Activated CD8-positive, alpha-beta memory T cell treated with anti-CD3 and anti-CD28 coated beads for 1 hour (primary cell): ENCODE measurements around the gene CHRNB2.

Experiments used
- DNase-seq, 2 donors: peaks; one replicate each; pipeline ENCODE4 v3.0.0-alpha.2; 2020; ENCODE audit warnings: low read depth in 1 of 2; ENCODE audit errors: extremely low read depth in 1 of 2

The CHRNB2 gene

GRCh38 chr1:154577346-154578057 is 9.9 kb downstream of the CHRNB2 start:
- DNase-seq = no peak

GRCh38 chr1:154578058-154578418 is 10.5 kb downstream of the CHRNB2 start:
- no peak for DNase-seq

GRCh38 chr1:154579374-154579773 is 11.8 kb downstream of the CHRNB2 start:
- no peak for DNase-seq

GRCh38 chr1:154581766-154582165 is 14.2 kb downstream of the CHRNB2 start:
- DNase-seq = no peak

GRCh38 chr1:154582885-154583284 is 15.3 kb downstream of the CHRNB2 start:
- no peak for DNase-seq

- no peak for DNase-seq
Observed at GRCh38 chr1:154583773-154584172, 16.2 kb downstream of the CHRNB2 start.

- no peak for DNase-seq
Observed at GRCh38 chr1:154584267-154584994, 16.9 kb downstream of the CHRNB2 start.

GRCh38 chr1:154586231-154586630 is 18.7 kb downstream of the CHRNB2 start:
- DNase-seq = no peak

GRCh38 chr1:154586641-154587040 is 19.1 kb downstream of the CHRNB2 start:
- DNase-seq = no peak

- DNase-seq = no peak
Observed at GRCh38 chr1:154589780-154590179, 22.2 kb downstream of the CHRNB2 start.

- no peak for DNase-seq
Observed at GRCh38 chr1:154590756-154591155, 23.2 kb downstream of the CHRNB2 start.

GRCh38 chr1:154591206-154591605 is 23.6 kb downstream of the CHRNB2 start:
- DNase-seq = no peak

- DNase-seq = no peak
Observed at GRCh38 chr1:154593390-154593789, 25.8 kb downstream of the CHRNB2 start.

- no peak for DNase-seq
Observed at GRCh38 chr1:154594811-154595210, 27.2 kb downstream of the CHRNB2 start.

GRCh38 chr1:154595621-154596020 is 28.0 kb downstream of the CHRNB2 start:
- DNase-seq = no peak

GRCh38 chr1:154598871-154599635 is 31.5 kb downstream of the CHRNB2 start:
- no peak for DNase-seq

- no peak for DNase-seq
Observed at GRCh38 chr1:154599658-154600057, 32.1 kb downstream of the CHRNB2 start.

GRCh38 chr1:154603317-154603716 is 35.7 kb downstream of the CHRNB2 start:
- no peak for DNase-seq

GRCh38 chr1:154605534-154605933 is 38.0 kb downstream of the CHRNB2 start:
- DNase-seq = no peak

- DNase-seq = no peak
Observed at GRCh38 chr1:154607106-154607608, 39.6 kb downstream of the CHRNB2 start.

GRCh38 chr1:154607609-154608396 is 40.2 kb downstream of the CHRNB2 start, which contains the start of gene ADAR:
ADAR (minus strand) TSS chr1:154608186; CDS start chr1:154608006, 180 bp downstream.
- DNase-seq = peak; percentile 75 to 80
